Testis (tissue), 2 donors: Measurements from ENCODE around the gene ANXA10.

Experiments
- CTCF ChIP-seq, 3 experiments: fragments of 450-650 bp in 2 of 3; fragments of 200-600 bp in 1 of 3; sonication (generic) in 1 of 3; IDR thresholded peaks; one replicate each; pipeline ENCODE4 v1.5.1; 2016 to 2019; ENCODE audit warnings: antibody characterized with exemption in 3 of 3, mild to moderate bottlenecking in 2 of 3, moderate library complexity in 1 of 3
- POLR2A ChIP-seq: fragments of 450-650 bp; IDR thresholded peaks from one replicate; pipeline ENCODE4 v1.6.1; 2017; ENCODE audit warnings: antibody characterized with exemption, mild to moderate bottlenecking, moderate library complexity

- TF ChIP-seq CTCF (IDR thresholded peaks at IDR 0.05) (no peak), POLR2A (no peak)
Measured at GRCh38 chr4:168109527-168109926, 17.2 kb downstream of the ANXA10 start.
